Islet precursor cell (in vitro differentiated cells): ENCODE data around the gene ALDH3B2.
"Not testable (repeated sequence)": the region's sequence is repeated elsewhere in the genome, so short reads cannot be mapped to it uniquely, and the experiment has no call there.

Experiments
- DNase-seq: peaks from one replicate; pipeline ENCODE4 v3.0.0-alpha.2; 2018

ALDH3B2 gene

GRCh38 chr11:67628710-67629385, 45.6 kb downstream of the ALDH3B2 start:
- no peak for DNase-seq

- no peak for DNase-seq
These were observed 46.4 kb downstream of the ALDH3B2 start for GRCh38 chr11:67627812-67628624.

- no peak for DNase-seq
These were observed 47.0 kb downstream of the ALDH3B2 start for GRCh38 chr11:67627441-67627811.

GRCh38 chr11:67626970-67627369, 47.5 kb downstream of the ALDH3B2 start:
- DNase-seq = no peak

GRCh38 chr11:67626131-67626833, 48.1 kb downstream of the ALDH3B2 start:
- DNase-seq = not testable (repeated sequence)

GRCh38 chr11:67623795-67624194, 50.6 kb downstream of the ALDH3B2 start:
- DNase-seq = not testable (repeated sequence)

GRCh38 chr11:67622905-67623304, 51.5 kb downstream of the ALDH3B2 start:
- DNase-seq = not testable (repeated sequence)

- DNase-seq = not testable (repeated sequence)
These were observed 52.5 kb downstream of the ALDH3B2 start for GRCh38 chr11:67621928-67622327.

GRCh38 chr11:67620621-67621020, 53.8 kb downstream of the ALDH3B2 start:
- peak; percentile 85 for DNase-seq

- peak; percentile 89 for DNase-seq
These were observed 54.5 kb downstream of the ALDH3B2 start for GRCh38 chr11:67619683-67620618.

GRCh38 chr11:67618901-67619659, 55.3 kb downstream of the ALDH3B2 start:
- DNase-seq = peak; percentile 56

GRCh38 chr11:67617243-67617953, 57.0 kb downstream of the ALDH3B2 start:
- DNase-seq = no peak

- peak; percentile 48 for DNase-seq
These were observed 57.8 kb downstream of the ALDH3B2 start for GRCh38 chr11:67616431-67617242.

- no peak for DNase-seq
These were observed 58.5 kb downstream of the ALDH3B2 start for GRCh38 chr11:67615728-67616430.

GRCh38 chr11:67614730-67615714, 59.4 kb downstream of the ALDH3B2 start:
- DNase-seq = peak; percentile 72

GRCh38 chr11:67613960-67614715, 60.3 kb downstream of the ALDH3B2 start:
- DNase-seq = peak; percentile 79

- no peak for DNase-seq
These were observed 61.0 kb downstream of the ALDH3B2 start for GRCh38 chr11:67613313-67613959.
